Activated CD8-positive, alpha-beta memory T cell treated with anti-CD3 and anti-CD28 coated beads for 36 hours (primary cell): ENCODE data around the gene KLHDC8B. TPM values are rescaled to one million over a fixed set of nuclear protein-coding genes. Genes with fewer than 3 reads are reported as not detected.

ENCODE experiments used
- CTCF ChIA-PET: fragments of 350-600 bp; sonication (Branson Sonifier 250); formaldehyde crosslinking; loops from one replicate; lab custom pipeline; 2021; ENCODE audit warnings: antibody characterized with exemption; lab: Charles Lee
- POLR2A ChIA-PET: fragments of 350-600 bp; sonication (Branson Sonifier 250); formaldehyde crosslinking; loops from one replicate; lab custom pipeline; 2021; ENCODE audit warnings: antibody characterized with exemption; lab: Charles Lee
- total RNA-seq, 2 experiments: library from RNA; stranded (reverse); gene quantifications; one replicate each; pipeline ENCODE4 v1.2.3, GENCODE V29; 2021

KLHDC8B gene
- total RNA-seq, 2 experiments from 2014 or later: 2.0 to 3.4 TPM

DNA sequence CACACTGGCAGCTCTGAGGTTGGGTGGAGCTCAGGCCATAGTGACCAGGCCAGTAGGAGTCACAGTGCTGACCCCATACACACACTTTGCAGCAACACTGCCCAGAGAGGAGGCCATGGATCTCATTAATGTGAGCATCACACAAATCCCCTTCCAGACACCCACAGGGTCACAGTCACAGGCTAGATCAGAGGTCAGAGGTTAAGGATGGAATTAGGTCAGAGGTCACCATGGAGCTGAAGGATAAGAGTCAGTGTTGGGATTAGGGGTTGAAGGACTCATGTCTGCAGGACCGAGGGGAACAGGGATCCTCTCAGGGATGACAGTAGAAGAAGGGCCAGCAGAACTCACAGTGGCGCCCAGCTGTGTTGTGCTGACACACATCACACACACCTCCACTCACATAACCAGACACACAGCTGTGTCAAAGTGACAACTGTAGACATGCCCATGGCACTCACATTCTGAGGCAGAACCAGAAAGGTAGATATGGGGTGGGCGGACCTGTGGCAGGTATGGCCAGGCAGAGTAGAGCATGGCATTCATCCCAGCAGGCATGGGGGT, 18.0 kb upstream of the KLHDC8B start:
- CTCF ChIA-PET: interaction anchor here (0.6 kb wide), 1 partner anchor 461 kb away, joined by 3 read pairs; no protein-coding TSS in a partner anchor
- POLR2A ChIA-PET: no interaction called here

- CTCF ChIA-PET: no interaction called here
- POLR2A ChIA-PET: interaction anchor here (0.7 kb wide), 1 partner anchor 94 kb away, joined by 4 read pairs; no protein-coding TSS in a partner anchor
These were observed 14.1 kb upstream of the KLHDC8B start for GRCh38 chr3:49157289-49157688.

- POLR2A ChIA-PET: no interaction called here
- CTCF ChIA-PET: interaction anchor here (0.5 to 2.0 kb wide), 7 partner anchors 12 to 188 kb away, joined by 3 to 5 read pairs (median 3); partner anchors contain the start of genes KLHDC8B and NDUFAF3
These were observed 13.2 kb upstream of the KLHDC8B start for GRCh38 chr3:49158103-49158709.

- POLR2A ChIA-PET: no interaction called here
- CTCF ChIA-PET: interaction anchor here (0.5 to 2.0 kb wide), 7 partner anchors 9 to 171 kb away, joined by 3 to 5 read pairs (median 4); partner anchors contain the start of genes KLHDC8B and NDUFAF3
These were observed 12.6 kb upstream of the KLHDC8B start for GRCh38 chr3:49158792-49159191.

DNA sequence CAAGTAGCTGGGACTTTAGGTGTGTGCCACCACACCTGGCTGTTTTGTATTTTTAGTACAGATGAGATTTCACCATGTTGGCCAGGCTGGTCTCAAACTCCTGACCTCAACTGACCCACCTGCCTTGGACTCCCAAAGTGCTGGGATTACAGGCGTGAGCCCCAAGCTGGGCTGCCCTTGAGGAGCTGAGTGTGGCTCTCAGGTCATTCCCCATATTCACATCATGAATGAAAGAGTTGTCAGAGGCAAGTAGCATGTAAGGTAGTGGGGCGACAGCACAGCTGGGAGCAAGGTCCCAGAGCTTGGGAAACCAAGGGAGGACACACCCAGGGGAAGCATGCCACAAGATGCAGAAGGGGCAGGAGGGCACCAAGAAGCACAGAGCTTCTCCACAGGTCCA, 10.2 kb upstream of the KLHDC8B start:
- ChIA-PET CTCF (interaction anchor here (0.7 to 2.2 kb wide), 2 partner anchors 10 to 53 kb away, joined by 4 to 7 read pairs; partner anchors contain the start of gene KLHDC8B), POLR2A (no interaction called here)

DNA sequence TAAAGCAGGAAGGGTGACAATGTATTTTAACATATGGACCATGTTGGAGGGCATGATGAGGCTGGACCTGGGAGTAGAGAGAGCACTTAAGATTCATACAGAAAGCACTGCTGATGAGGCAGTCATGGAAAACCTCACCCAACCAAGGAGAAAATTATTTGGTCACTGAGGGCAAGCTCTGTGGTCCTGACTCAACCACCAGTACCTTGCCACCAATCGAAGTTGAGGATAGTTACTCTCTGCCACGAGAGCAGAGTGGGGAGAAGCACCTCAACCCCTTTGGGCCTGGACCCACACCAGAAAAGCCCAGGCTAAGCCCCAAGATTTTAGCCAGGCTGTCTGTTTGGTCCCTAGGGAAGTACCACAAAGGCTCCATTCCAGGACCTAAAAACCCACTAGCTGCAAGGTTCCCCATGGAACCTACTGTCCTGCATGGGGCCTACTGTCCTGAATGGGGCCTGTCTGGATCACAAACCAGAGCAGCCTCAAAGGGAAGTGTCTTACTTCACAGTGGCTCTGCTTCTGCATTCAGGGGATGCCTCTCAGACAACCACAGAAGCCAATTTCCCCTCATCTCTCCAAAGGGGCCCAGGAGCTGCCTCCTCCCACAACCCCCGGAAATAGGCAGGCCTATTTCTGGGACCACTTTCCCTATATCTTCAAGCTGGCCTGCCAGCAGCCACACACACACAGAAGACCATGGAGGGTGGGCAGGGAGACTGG, 9.4 kb upstream of the KLHDC8B start:
- POLR2A ChIA-PET: no interaction called here
- CTCF ChIA-PET: interaction anchor here (2.2 kb wide), 1 partner anchor 9 kb away, joined by 7 read pairs; the partner anchor contains the start of gene KLHDC8B

DNA sequence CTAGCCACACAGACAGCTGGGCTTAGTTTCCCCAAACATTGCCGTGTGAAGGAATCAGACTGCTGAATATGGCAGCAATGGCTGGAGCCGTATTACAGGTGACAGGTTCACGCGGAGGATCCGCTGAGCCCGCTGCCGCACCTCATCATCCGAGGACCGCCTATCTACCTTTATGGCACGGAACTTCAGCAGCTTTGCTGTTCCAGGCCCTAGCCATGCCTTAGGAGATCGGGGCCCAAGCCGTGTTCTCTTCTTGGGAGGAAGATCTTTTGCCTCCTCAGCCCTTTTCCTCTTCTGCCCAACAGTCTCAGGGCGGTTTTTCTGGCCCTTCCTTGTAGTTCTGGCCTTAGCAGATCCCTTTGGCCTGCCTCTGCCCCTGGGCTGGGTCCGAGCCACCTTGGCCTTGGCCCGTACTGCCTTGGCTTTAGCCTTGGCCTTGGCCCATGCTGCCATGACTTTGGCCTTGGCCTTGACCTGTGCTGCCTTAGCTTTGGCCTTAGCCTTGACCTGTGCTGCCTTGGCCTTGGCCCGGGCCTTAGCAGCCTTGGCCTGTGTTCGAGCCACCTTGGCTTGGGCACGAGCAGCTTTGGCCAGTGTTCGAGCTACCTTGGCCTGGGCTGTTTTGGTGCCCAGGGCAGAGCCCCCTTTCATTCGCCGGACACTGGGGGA, 8.5 kb upstream of the KLHDC8B start:
- ChIA-PET CTCF (interaction anchor here (2.2 kb wide), 1 partner anchor 8 kb away, joined by 7 read pairs; the partner anchor contains the start of gene KLHDC8B), POLR2A (no interaction called here)

GRCh38 chr3:49163609-49164008, 7.8 kb upstream of the KLHDC8B start:
- ChIA-PET POLR2A (no interaction called here), CTCF (interaction anchor here (0.9 to 2.2 kb wide), 2 partner anchors 8 to 286 kb away, joined by 3 to 7 read pairs; partner anchors contain the start of gene KLHDC8B)

DNA sequence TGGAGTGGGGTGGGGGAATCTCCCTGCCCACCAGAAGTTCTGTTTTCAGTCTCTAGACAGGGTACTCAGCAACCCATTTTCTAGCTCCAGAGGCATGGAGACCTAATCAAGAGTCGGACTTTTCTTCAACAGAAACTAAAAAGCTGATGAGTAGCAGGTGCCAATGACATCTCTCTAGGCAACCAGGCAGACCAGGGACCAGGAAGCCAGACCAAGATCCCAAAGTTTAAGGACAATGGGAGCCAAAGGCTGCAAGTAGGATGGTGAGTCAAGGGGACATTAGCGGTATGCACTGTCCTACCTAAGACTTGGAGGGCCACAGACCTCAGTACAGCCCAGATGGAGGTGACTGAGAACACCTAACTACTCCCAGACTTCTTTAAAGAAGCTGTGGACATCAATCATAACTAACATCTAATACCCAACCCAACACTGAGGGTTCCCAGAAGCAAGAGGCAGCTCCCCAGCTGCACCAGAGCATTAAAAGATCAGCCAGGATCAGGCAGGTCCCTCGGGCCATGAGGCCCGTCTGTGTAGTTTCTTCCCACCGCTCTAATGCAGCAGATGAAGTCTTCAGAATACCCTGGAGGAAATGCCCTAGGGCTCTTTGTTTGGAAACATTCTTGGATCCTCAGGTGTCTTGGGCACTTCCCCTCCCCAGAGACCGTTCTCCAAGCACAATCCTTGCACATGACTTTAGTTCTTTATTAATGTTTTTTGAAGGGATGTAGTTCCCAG, 6.2 kb upstream of the KLHDC8B start:
- ChIA-PET CTCF (no interaction called here), POLR2A (no interaction called here)

- ChIA-PET POLR2A (no interaction called here), CTCF (no interaction called here)
These were observed 5.3 kb upstream of the KLHDC8B start, which contains the start of gene CCDC71 for GRCh38 chr3:49165771-49166751. CCDC71 (minus strand) TSS chr3:49166331; CDS start chr3:49164208, 2,123 bp downstream.

GRCh38 chr3:49166752-49167556, 4.4 kb upstream of the KLHDC8B start:
- POLR2A ChIA-PET: no interaction called here
- CTCF ChIA-PET: interaction anchor here (1.5 kb wide), 1 partner anchor 282 kb away, joined by 5 read pairs; no protein-coding TSS in a partner anchor

GRCh38 chr3:49170744-49171118, 667 bp upstream of the KLHDC8B start:
- POLR2A ChIA-PET: interaction anchor here (0.6 to 1.3 kb wide), 3 partner anchors 169 to 1439 kb away, joined by 3 to 4 read pairs (median 4); partner anchors contain the start of gene USP4
- CTCF ChIA-PET: interaction anchor here (0.7 to 2.4 kb wide), 20 partner anchors 8 to 313 kb away, joined by 3 to 8 read pairs (median 4); partner anchors contain the start of genes DAG1, IMPDH2 and QRICH1

DNA sequence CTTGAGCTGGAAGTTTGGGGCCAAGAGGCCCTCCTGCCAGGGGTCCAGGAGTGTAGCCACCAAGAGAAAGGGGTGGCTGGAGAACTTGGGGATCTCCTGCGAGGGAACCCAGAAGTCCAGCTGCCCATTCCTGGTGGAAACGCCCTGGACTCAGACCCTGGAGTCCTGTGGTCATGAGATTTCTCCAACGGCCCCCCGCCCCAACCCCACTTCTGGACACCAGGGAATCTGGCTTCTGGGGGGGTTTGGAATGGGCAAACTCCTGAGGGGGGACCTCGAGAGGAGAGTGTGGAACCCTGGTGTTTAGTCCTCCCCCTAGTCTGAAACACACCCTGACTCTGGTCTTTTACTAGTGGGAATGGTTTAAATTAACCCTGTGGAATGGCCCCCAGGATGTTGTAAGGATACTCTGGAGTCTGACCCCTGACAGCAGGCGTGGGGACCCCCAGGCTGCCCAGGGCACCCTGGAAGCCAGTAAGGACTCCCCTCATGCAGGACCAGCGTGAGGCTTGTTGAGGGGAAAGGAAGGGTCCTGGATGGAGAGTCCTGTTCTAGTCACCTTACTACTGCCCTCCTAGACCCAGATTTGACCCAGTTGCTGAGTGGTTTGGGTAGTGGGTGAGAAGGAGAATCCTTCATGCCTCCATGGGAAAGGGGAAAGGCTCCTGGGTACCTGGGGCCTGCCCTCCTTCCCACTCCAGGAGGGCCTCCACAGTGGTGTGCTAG, 540 bp downstream of the KLHDC8B start:
- ChIA-PET POLR2A (no interaction called here), CTCF (interaction anchor here (1.0 to 2.4 kb wide), 7 partner anchors 10 to 277 kb away, joined by 3 to 8 read pairs (median 5); no protein-coding TSS in a partner anchor)

- CTCF ChIA-PET: no interaction called here
These were observed 1.2 kb downstream of the KLHDC8B start for GRCh38 chr3:49172551-49173041.

GRCh38 chr3:49173116-49173791, 1.9 kb downstream of the KLHDC8B start:
- POLR2A ChIA-PET: no interaction called here
- CTCF ChIA-PET: interaction anchor here (0.6 kb wide), 1 partner anchor 245 kb away, joined by 4 read pairs; no protein-coding TSS in a partner anchor

More at GRCh38 chr3:49172551-49173041, 1.2 kb downstream of the KLHDC8B start:
- POLR2A ChIA-PET: no interaction called here
